ENCODE data around the gene THRB. TPM values are rescaled to one million over a fixed set of nuclear protein-coding genes. Genes with fewer than 3 reads are reported as not detected.
A peak's percentile ranks its signal among the peaks of the same experiment; 100 is the strongest.

Gene THRB
- total RNA-seq, 1 donor from 2014 or later: 3.1 TPM

GRCh38 chr3:24476871-24477656 is 17.6 kb downstream of the THRB start:
- Histone ChIP-seq H3K27me3 (ENCODE audit: control insufficient read depth, insufficient read depth, low read length) (no peaks in the 10 kb centered on the region), H3K4me3 (ENCODE audit: low read depth, low read length) (no peak overlapping the region), H3K36me3 (ENCODE audit: control insufficient read depth, insufficient read depth, low read length) (no peaks in the 10 kb centered on the region)
- no peak for TF ChIP-seq CTCF (IDR thresholded peaks at IDR 0.05; ENCODE audit: insufficient read depth, low read length, poor library complexity, severe bottlenecking)
- DNase-seq (ENCODE audit: low read depth): no peak

GRCh38 chr3:24475925-24476324 is 18.7 kb downstream of the THRB start:
- Histone ChIP-seq H3K27me3 (ENCODE audit: control insufficient read depth, insufficient read depth, low read length) (no peaks in the 10 kb centered on the region), H3K36me3 (ENCODE audit: control insufficient read depth, insufficient read depth, low read length) (no peaks in the 10 kb centered on the region), H3K4me3 (ENCODE audit: low read depth, low read length) (no peak overlapping the region)
- no peak for TF ChIP-seq CTCF (IDR thresholded peaks at IDR 0.05; ENCODE audit: insufficient read depth, low read length, poor library complexity, severe bottlenecking)
- no peak for DNase-seq (ENCODE audit: low read depth)

GRCh38 chr3:24474862-24475261 is 19.8 kb downstream of the THRB start:
- Histone ChIP-seq H3K27me3 (ENCODE audit: control insufficient read depth, insufficient read depth, low read length) (no peaks in the 10 kb centered on the region), H3K36me3 (ENCODE audit: control insufficient read depth, insufficient read depth, low read length) (no peaks in the 10 kb centered on the region), H3K4me3 (ENCODE audit: low read depth, low read length) (no peak overlapping the region)
- no peak for TF ChIP-seq CTCF (IDR thresholded peaks at IDR 0.05; ENCODE audit: insufficient read depth, low read length, poor library complexity, severe bottlenecking)
- no peak for DNase-seq (ENCODE audit: low read depth)

GRCh38 chr3:24472358-24472757 is 22.3 kb downstream of the THRB start:
- DNase-seq (ENCODE audit: low read depth): peak; percentile 67
- Histone ChIP-seq H3K36me3 (ENCODE audit: control insufficient read depth, insufficient read depth, low read length) (no peaks in the 10 kb centered on the region), H3K27me3 (ENCODE audit: control insufficient read depth, insufficient read depth, low read length) (no peaks in the 10 kb centered on the region), H3K4me3 (ENCODE audit: low read depth, low read length) (no peak overlapping the region)
- TF ChIP-seq CTCF (IDR thresholded peaks at IDR 0.05; ENCODE audit: insufficient read depth, low read length, poor library complexity, severe bottlenecking): no peak

GRCh38 chr3:24471486-24471885 is 23.2 kb downstream of the THRB start:
- Histone ChIP-seq H3K36me3 (ENCODE audit: control insufficient read depth, insufficient read depth, low read length) (no peaks in the 10 kb centered on the region), H3K4me3 (ENCODE audit: low read depth, low read length) (no peak overlapping the region), H3K27me3 (ENCODE audit: control insufficient read depth, insufficient read depth, low read length) (no peaks in the 10 kb centered on the region)
- no peak for TF ChIP-seq CTCF (IDR thresholded peaks at IDR 0.05; ENCODE audit: insufficient read depth, low read length, poor library complexity, severe bottlenecking)
- DNase-seq (ENCODE audit: low read depth): no peak

- DNase-seq (ENCODE audit: low read depth): no peak
- TF ChIP-seq CTCF (IDR thresholded peaks at IDR 0.05; ENCODE audit: insufficient read depth, low read length, poor library complexity, severe bottlenecking): no peak
- H3K36me3 ChIP-seq (ENCODE audit: control insufficient read depth, insufficient read depth, low read length): no peaks in the 10 kb centered on the region
- H3K4me3 ChIP-seq (ENCODE audit: low read depth, low read length): no peak overlapping the region
- H3K27me3 ChIP-seq (ENCODE audit: control insufficient read depth, insufficient read depth, low read length): no peaks in the 10 kb centered on the region
Measured at GRCh38 chr3:24470277-24470676, 24.4 kb downstream of the THRB start.
